HepG2 (cell line): ENCODE data around the gene DGKG. TPM values are rescaled to one million over a fixed set of nuclear protein-coding genes. Genes with fewer than 3 reads are reported as not detected.

Experiments
- ATAC-seq: fragments of 200-7000 bp; cut with Tn5 transposase; 3 replicates; pipeline ENCODE4 v1.9.1; 2020; ENCODE audit warnings: mild to moderate bottlenecking, moderate library complexity
- BruUV-seq: library from RNA; stranded (reverse); fragments of 400-500 nt; replicated peaks from 2 replicates; lab custom pipeline; 2021; lab: Mats Ljungman, UMichigan
- CTCF ChIA-PET: fragments of 300-600 bp; formaldehyde crosslinking; extraction: SDS; loops from one replicate; lab custom pipeline; 2021; ENCODE audit warnings: low total read pairs, inconsistent platforms, low intra/inter-chr PET ratio; lab: Yijun Ruan, JAX
- POLR2A ChIA-PET: fragments of 350-600 bp; sonication (Branson Sonifier 250); formaldehyde crosslinking; loops from one replicate; lab custom pipeline; 2020; ENCODE audit warnings: antibody characterized with exemption, inconsistent platforms; lab: Yijun Ruan, JAX
- DNase-seq: peaks from one replicate; pipeline ENCODE4 v3.0.0-alpha.2; 2015; ENCODE audit warnings: low spot score
- FAIRE-seq: peaks from 3 replicates; lab custom pipeline; 2011; peaks lifted over from hg19 to GRCh38; lab: Jason Lieb, UNC
- H2AFZ ChIP-seq: one replicate; pipeline ENCODE4 v1.6.1; 2011; ENCODE audit warnings: low read length, inconsistent platforms
- H3K27ac ChIP-seq: fragments of 300-600 bp; 3 replicates; pipeline ENCODE4 v1.8.0; 2011; ENCODE audit warnings: mixed run types, mild to moderate bottlenecking, mixed read lengths, low read length, inconsistent platforms; ENCODE audit not compliant: insufficient read depth; ENCODE audit errors: extremely low read length
- H3K27me3 ChIP-seq, 2 experiments: fragments of 200-600 bp in 1 of 2; 2 replicates in 1 of 2; 3 replicates in 1 of 2; pipeline versions ENCODE4 v1.6.0 to v1.8.0; 2011; ENCODE audit warnings: low read length in 2 of 2, mild to moderate bottlenecking in 2 of 2, moderate library complexity in 2 of 2, inconsistent platforms in 1 of 2; ENCODE audit not compliant: insufficient read depth in 2 of 2, control insufficient read depth in 1 of 2
- H3K36me3 ChIP-seq, 2 experiments: fragments of 200-600 bp in 1 of 2; replicated peaks in 1 of 2; 2 replicates in 1 of 2; 3 replicates in 1 of 2; pipeline versions ENCODE4 v1.5.1 to v1.8.0; 2011; ENCODE audit warnings: low read length in 2 of 2, inconsistent platforms in 1 of 2; ENCODE audit not compliant: insufficient read depth in 2 of 2, control insufficient read depth in 1 of 2
- H3K4me1 ChIP-seq: 2 replicates; pipeline ENCODE4 v1.5.1; 2012; ENCODE audit warnings: low read length, inconsistent platforms; ENCODE audit not compliant: insufficient read depth
- H3K4me2 ChIP-seq: 2 replicates; pipeline ENCODE4 v1.6.0; 2011; ENCODE audit warnings: low read depth, low read length, inconsistent platforms
- H3K4me3 ChIP-seq, 3 experiments: fragments of 200-600 bp in 1 of 3; sonication (generic), shearing (Covaris generic) in 1 of 3; replicated peaks in 1 of 3; 2 replicates each; pipeline ENCODE4 v1.5.1; 2011 to 2016; ENCODE audit warnings: low read length in 3 of 3, inconsistent platforms in 2 of 3, low read depth in 2 of 3, mild to moderate bottlenecking in 2 of 3, control low read depth in 1 of 3, mixed read lengths in 1 of 3; ENCODE audit not compliant: insufficient read depth in 1 of 3
- H3K79me2 ChIP-seq: one replicate; pipeline ENCODE4 v1.6.1; 2011; ENCODE audit warnings: low read length, inconsistent platforms; ENCODE audit not compliant: insufficient read depth
- H3K9ac ChIP-seq: 2 replicates; pipeline ENCODE4 v1.6.0; 2011; ENCODE audit warnings: mild to moderate bottlenecking, low read depth, low read length, inconsistent platforms; ENCODE audit not compliant: insufficient read depth
- H3K9me3 ChIP-seq: 2 replicates; pipeline ENCODE4 v1.5.1; 2012; ENCODE audit warnings: mild to moderate bottlenecking, low read length
- H4K20me1 ChIP-seq: 2 replicates; pipeline ENCODE4 v1.6.0; 2011; ENCODE audit warnings: inconsistent platforms, mild to moderate bottlenecking, low read length, moderate library complexity; ENCODE audit not compliant: insufficient read depth
- ATF7-NPFF ChIP-seq: sonication (generic); formaldehyde crosslinking; IDR thresholded peaks from 2 replicates; pipeline ENCODE4 v1.8.1; 2023; ENCODE audit warnings: mild to moderate bottlenecking, low read depth, missing genetic modification reagents, moderate library complexity
- KMT2B ChIP-seq: IDR thresholded peaks from 2 replicates; pipeline ENCODE4 v1.6.1; 2016; ENCODE audit warnings: missing genetic modification reagents, missing compliant biosample characterization
- NFE2L2 ChIP-seq: fragments of 150-350 bp; IDR thresholded peaks from 2 replicates; pipeline ENCODE4 v1.6.1; 2014; ENCODE audit warnings: low read length
- NFIB ChIP-seq: sonication (generic); formaldehyde crosslinking; IDR thresholded peaks from 2 replicates; pipeline ENCODE4 v1.9.0; 2021; ENCODE audit warnings: missing genetic modification reagents, mild to moderate bottlenecking, borderline replicate concordance
- SMC3 ChIP-seq: IDR thresholded peaks from 2 replicates; pipeline ENCODE4 v1.6.1; 2011; ENCODE audit warnings: low read length, improper control_type of control experiment
- THYN1 ChIP-seq: sonication (generic); formaldehyde crosslinking; IDR thresholded peaks from 2 replicates; pipeline ENCODE4 v1.8.1; 2023; ENCODE audit warnings: low read depth, mild to moderate bottlenecking, moderate library complexity, missing genetic modification reagents, borderline replicate concordance
- TOE1 ChIP-seq: sonication (generic); formaldehyde crosslinking; IDR thresholded peaks from 2 replicates; pipeline ENCODE4 v1.4.0; 2020; ENCODE audit warnings: mild to moderate bottlenecking, missing genetic modification reagents
- WIZ ChIP-seq: sonication (generic); formaldehyde crosslinking; IDR thresholded peaks from 2 replicates; pipeline ENCODE4 v1.5.1; 2020; ENCODE audit warnings: mild to moderate bottlenecking, missing genetic modification reagents
- ZIK1 ChIP-seq: sonication (generic); formaldehyde crosslinking; IDR thresholded peaks from 2 replicates; pipeline ENCODE4 v1.5.0; 2020; ENCODE audit warnings: mild to moderate bottlenecking, low read depth, missing genetic modification reagents, borderline replicate concordance
- ZNF143 ChIP-seq: sonication (generic); formaldehyde crosslinking; IDR thresholded peaks from 2 replicates; pipeline ENCODE4 v1.4.0; 2020; ENCODE audit warnings: missing genetic modification reagents
- ZNF350 ChIP-seq: sonication (generic); formaldehyde crosslinking; IDR thresholded peaks from 2 replicates; pipeline ENCODE4 v1.4.0; 2020; ENCODE audit warnings: mild to moderate bottlenecking, low read depth, missing genetic modification reagents, borderline replicate concordance
- ZNF513 ChIP-seq: sonication (generic); formaldehyde crosslinking; conservative IDR thresholded peaks from 2 replicates; pipeline ENCODE4 v1.5.0; 2020; ENCODE audit warnings: missing genetic modification reagents
- ZNF576 ChIP-seq: sonication (generic); formaldehyde crosslinking; IDR thresholded peaks from 2 replicates; pipeline ENCODE4 v1.4.0; 2020; ENCODE audit warnings: mild to moderate bottlenecking, missing genetic modification reagents
- ZNF772 ChIP-seq: sonication (generic); formaldehyde crosslinking; IDR thresholded peaks from 2 replicates; pipeline ENCODE4 v1.5.0; 2020; ENCODE audit warnings: mild to moderate bottlenecking, missing genetic modification reagents
- ZNF839 ChIP-seq: sonication (generic); formaldehyde crosslinking; IDR thresholded peaks from 2 replicates; pipeline ENCODE4 v1.4.0; 2020; ENCODE audit warnings: missing genetic modification reagents, mild to moderate bottlenecking, borderline replicate concordance
- WGBS: methylation state at CpG from one replicate; pipeline ENCODE4 v1.1.6; 2017; ENCODE audit warnings: low lambda C conversion rate; 5-methylcytosine and 5-hydroxymethylcytosine counted together
- in situ Hi-C: cut with HindIII; loops from 2 replicates; pipeline ENCODE4 v1.10.0; 2017; ENCODE audit warnings: low pct_unique_long_range_greater_than_20kb; ENCODE audit not compliant: extremely low pct_ligation_motif_present
- intact Hi-C: fragments of 100-400 bp; cut with micrococcal nuclease; formaldehyde crosslinking; loops from one replicate; pipeline ENCODE4 v1.10.0; 2022; ENCODE audit not compliant: unreplicated experiment
- polyA plus RNA-seq, 8 experiments: library from polyadenylated mRNA; depleted of rRNA in 3 of 8; stranded (reverse) in 7 of 8; unstranded in 1 of 8; fragments of >200 nt; fragmentation: Illumina TruSeq in 4 of 8; extraction: Trizol in 4 of 8; gene quantifications; 2 replicates each; pipeline versions ENCODE4 v1.2.1 to v1.2.3, GENCODE V29; 2011 to 2016; ENCODE audit warnings: low read depth in 4 of 8, missing spikeins in 1 of 8, mixed read lengths in 1 of 8; ENCODE audit not compliant: insufficient read depth in 1 of 8
- total RNA-seq, 5 experiments: library from RNA; depleted of rRNA; stranded (reverse); fragments of >200 nt; fragmentation: Illumina TruSeq; extraction: Trizol; gene quantifications; 2 replicates each; pipeline ENCODE4 v1.2.3, GENCODE V29; 2016; ENCODE audit warnings: low read depth in 1 of 5
- TF ChIP-seq, protein P1 (sequence below): sonication (generic); formaldehyde crosslinking; IDR thresholded peaks from 2 replicates; pipeline ENCODE4 v1.5.0; 2020; ENCODE audit warnings: mild to moderate bottlenecking, missing genetic modification reagents
- TF ChIP-seq, protein P2 (sequence below): sonication (generic); formaldehyde crosslinking; IDR thresholded peaks from 2 replicates; pipeline ENCODE4 v1.4.0; 2020; ENCODE audit warnings: low read depth, mild to moderate bottlenecking, missing genetic modification reagents
- TF ChIP-seq, protein P3 (sequence below): sonication (generic); formaldehyde crosslinking; IDR thresholded peaks from 2 replicates; pipeline ENCODE4 v1.8.0; 2022; ENCODE audit warnings: missing genetic modification reagents, mild to moderate bottlenecking, borderline replicate concordance

DGKG gene
- total and polyA plus RNA-seq, 2 of the 13 experiments (the other 11 are each of a cell fraction or from before 2014, with no cell fraction given): 3.8 to 6.2 TPM

DNA sequence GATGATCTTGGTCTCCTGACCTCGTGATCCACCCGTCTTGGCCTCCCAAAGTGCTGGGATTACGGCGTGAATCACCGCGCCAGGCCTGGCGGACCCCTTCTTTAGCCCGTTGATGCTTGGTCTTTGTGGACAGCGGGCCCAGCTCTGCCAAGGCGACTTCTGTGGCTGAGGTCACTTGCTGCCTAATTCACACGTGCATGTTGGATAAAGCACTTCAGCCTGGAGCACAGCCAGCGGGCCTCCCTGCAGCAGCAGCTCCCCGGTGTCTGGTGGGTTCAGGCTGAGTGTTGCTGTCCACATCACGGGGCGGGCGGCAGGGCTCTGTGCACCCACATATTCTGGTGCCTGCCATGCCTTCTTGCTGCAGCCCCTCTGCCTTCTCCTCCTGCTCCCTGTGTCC lies 88.4 kb downstream of the DGKG start (continued):
- no peak for TF ChIP-seq ZNF576
- no peak for TF ChIP-seq ZNF350 (CRISPR knock-in tag)
- no peak for TF ChIP-seq WIZ (CRISPR knock-in tag)
- TF ChIP-seq ZIK1 (CRISPR knock-in tag): no peak
- no peak for TF ChIP-seq KMT2B (CRISPR knock-in tag)
- TF ChIP-seq SMC3: no peak

DNA sequence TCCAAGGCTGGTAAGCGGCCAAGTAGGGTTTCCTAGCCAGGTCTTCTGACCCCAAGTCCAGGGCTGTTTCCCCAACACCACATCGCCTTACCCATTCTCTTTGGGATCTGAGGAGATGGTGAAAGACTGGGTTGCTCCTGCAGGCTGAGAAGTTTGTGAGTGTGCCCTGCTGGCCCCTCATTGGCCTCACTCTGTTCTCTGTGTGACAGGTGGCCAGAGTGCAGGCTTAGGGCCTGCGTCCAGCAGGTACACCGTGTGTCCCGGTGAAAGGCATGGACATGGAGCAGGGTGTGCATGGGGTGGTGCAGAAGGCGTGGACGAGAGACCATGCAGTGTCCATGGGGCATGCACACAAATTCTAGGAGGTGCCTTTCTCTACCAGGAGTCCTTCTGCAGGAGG lies 91.3 kb downstream of the DGKG start:
- no peaks in the 10 kb centered on the region for H3K79me2 ChIP-seq
- DNase-seq (no peak), FAIRE-seq (no peak), ATAC-seq (no peak)
- no peak overlapping the region for H2AFZ ChIP-seq
- no peak overlapping the region for H3K4me2 ChIP-seq
- H3K9me3 ChIP-seq: no peaks in the 10 kb centered on the region
- in situ Hi-C loops (loop anchor here (25.0 kb wide), 1 partner anchor 542 kb away; the partner anchor contains the start of gene RFC4), intact Hi-C loops (no loop called here)
- ChIA-PET CTCF (no interaction called here), POLR2A (no interaction called here)
- WGBS: 57% methylated on average over 7 of the region's 7 CpGs
- no peak overlapping the region for H3K9ac ChIP-seq
- 0 out of 5 replicates have a peak, but pooled peaks cover 0 to 1% of the 10 kb centered on the region in 2 experiments for H3K36me3 ChIP-seq
- H3K27me3 ChIP-seq: no peaks in the 10 kb centered on the region
- no peak overlapping the region for H3K27ac ChIP-seq
- no peaks in the 10 kb centered on the region for H4K20me1 ChIP-seq
- BruUV-seq: no TSS peak
- no peak overlapping the region for H3K4me3 ChIP-seq
- peaks cover 24% of the 10 kb centered on the region for H3K4me1 ChIP-seq
- TF ChIP-seq ZNF143 (CRISPR knock-in tag) (no peak), ZNF772 (CRISPR knock-in tag) (no peak), ZNF839 (CRISPR knock-in tag) (no peak), ATF7-NPFF (CRISPR knock-in tag) (no peak), ZNF513 (CRISPR knock-in tag) (no peak), THYN1 (CRISPR knock-in tag) (no peak), NFE2L2 (no peak), TOE1 (CRISPR knock-in tag) (no peak), NFIB (CRISPR knock-in tag) (no peak)
- TF ChIP-seq, protein P1, sequence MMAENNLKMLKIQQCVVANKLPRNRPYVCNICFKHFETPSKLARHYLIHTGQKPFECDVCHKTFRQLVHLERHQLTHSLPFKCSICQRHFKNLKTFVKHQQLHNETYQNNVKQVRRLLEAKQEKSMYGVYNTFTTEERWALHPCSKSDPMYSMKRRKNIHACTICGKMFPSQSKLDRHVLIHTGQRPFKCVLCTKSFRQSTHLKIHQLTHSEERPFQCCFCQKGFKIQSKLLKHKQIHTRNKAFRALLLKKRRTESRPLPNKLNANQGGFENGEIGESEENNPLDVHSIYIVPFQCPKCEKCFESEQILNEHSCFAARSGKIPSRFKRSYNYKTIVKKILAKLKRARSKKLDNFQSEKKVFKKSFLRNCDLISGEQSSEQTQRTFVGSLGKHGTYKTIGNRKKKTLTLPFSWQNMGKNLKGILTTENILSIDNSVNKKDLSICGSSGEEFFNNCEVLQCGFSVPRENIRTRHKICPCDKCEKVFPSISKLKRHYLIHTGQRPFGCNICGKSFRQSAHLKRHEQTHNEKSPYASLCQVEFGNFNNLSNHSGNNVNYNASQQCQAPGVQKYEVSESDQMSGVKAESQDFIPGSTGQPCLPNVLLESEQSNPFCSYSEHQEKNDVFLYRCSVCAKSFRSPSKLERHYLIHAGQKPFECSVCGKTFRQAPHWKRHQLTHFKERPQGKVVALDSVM (CRISPR knock-in tag): no peak
- TF ChIP-seq, protein P2, sequence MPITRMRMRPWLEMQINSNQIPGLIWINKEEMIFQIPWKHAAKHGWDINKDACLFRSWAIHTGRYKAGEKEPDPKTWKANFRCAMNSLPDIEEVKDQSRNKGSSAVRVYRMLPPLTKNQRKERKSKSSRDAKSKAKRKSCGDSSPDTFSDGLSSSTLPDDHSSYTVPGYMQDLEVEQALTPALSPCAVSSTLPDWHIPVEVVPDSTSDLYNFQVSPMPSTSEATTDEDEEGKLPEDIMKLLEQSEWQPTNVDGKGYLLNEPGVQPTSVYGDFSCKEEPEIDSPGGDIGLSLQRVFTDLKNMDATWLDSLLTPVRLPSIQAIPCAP (CRISPR knock-in tag): no peak
- TF ChIP-seq, protein P3, sequence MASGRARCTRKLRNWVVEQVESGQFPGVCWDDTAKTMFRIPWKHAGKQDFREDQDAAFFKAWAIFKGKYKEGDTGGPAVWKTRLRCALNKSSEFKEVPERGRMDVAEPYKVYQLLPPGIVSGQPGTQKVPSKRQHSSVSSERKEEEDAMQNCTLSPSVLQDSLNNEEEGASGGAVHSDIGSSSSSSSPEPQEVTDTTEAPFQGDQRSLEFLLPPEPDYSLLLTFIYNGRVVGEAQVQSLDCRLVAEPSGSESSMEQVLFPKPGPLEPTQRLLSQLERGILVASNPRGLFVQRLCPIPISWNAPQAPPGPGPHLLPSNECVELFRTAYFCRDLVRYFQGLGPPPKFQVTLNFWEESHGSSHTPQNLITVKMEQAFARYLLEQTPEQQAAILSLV (CRISPR knock-in tag): no peak
